Lower leg skin (tissue), 3 donors: ENCODE data around the gene WNT5B.

Experiments used
- CTCF ChIP-seq, 3 donors: fragments of 450-650 bp; IDR thresholded peaks; one replicate each; pipeline ENCODE4 v1.5.1; 2016; ENCODE audit warnings: antibody characterized with exemption in 3 of 3, mild to moderate bottlenecking in 3 of 3, moderate library complexity in 2 of 3
- POLR2A ChIP-seq, 2 donors: fragments of 450-650 bp; IDR thresholded peaks; one replicate each; pipeline ENCODE4 v1.6.1; 2016 to 2017; ENCODE audit warnings: antibody characterized with exemption in 2 of 2, mild to moderate bottlenecking in 1 of 2, moderate library complexity in 1 of 2

GRCh38 chr12:1634590-1635191 is 5.7 kb downstream of the WNT5B start:
- no peak for TF ChIP-seq POLR2A (IDR thresholded peaks at IDR 0.05)
- no peak for TF ChIP-seq CTCF (IDR thresholded peaks at IDR 0.05)
